ENCODE data around the gene NRAP.

DNA sequence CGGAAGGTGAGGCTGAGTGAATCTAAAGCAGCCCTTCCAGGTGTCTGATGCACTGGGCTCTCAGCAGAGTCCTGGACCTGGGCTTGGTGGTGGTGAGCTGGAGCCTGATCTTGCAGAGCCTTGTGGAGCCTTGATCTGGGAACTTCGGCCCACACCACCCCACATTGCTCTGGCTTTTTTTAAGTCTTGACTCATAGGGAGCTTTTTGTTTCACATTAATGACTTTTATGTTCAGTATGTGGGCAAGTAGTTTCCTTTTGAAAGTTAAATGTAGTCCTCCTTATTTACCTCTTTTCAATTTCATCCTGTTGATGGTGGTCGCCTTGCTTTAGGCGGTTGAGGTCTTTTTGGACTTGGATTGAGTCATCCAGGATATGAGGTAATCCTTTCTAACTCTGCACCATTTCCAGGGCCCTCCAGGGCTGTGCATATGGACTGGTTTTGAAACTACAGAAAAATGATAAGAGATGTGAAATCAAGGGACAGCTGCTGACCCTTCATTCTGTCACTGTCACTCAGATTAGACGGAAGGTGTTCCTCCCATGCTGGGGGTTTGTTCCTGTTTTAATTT, 2.9 kb upstream of the NRAP start:
- TF ChIP-seq, protein P1, sequence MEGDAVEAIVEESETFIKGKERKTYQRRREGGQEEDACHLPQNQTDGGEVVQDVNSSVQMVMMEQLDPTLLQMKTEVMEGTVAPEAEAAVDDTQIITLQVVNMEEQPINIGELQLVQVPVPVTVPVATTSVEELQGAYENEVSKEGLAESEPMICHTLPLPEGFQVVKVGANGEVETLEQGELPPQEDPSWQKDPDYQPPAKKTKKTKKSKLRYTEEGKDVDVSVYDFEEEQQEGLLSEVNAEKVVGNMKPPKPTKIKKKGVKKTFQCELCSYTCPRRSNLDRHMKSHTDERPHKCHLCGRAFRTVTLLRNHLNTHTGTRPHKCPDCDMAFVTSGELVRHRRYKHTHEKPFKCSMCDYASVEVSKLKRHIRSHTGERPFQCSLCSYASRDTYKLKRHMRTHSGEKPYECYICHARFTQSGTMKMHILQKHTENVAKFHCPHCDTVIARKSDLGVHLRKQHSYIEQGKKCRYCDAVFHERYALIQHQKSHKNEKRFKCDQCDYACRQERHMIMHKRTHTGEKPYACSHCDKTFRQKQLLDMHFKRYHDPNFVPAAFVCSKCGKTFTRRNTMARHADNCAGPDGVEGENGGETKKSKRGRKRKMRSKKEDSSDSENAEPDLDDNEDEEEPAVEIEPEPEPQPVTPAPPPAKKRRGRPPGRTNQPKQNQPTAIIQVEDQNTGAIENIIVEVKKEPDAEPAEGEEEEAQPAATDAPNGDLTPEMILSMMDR (IDR thresholded peaks at IDR 0.05; ENCODE audit: poor library complexity, severe bottlenecking), result no peak
- TF ChIP-seq EZH2 (IDR thresholded peaks at IDR 0.05; ENCODE audit: borderline replicate concordance, insufficient read depth, low read length, poor library complexity, severe bottlenecking) (no peak), RAD21 (conservative IDR thresholded peaks at IDR 0.05) (no peak)
- TF ChIP-seq, protein P2, sequence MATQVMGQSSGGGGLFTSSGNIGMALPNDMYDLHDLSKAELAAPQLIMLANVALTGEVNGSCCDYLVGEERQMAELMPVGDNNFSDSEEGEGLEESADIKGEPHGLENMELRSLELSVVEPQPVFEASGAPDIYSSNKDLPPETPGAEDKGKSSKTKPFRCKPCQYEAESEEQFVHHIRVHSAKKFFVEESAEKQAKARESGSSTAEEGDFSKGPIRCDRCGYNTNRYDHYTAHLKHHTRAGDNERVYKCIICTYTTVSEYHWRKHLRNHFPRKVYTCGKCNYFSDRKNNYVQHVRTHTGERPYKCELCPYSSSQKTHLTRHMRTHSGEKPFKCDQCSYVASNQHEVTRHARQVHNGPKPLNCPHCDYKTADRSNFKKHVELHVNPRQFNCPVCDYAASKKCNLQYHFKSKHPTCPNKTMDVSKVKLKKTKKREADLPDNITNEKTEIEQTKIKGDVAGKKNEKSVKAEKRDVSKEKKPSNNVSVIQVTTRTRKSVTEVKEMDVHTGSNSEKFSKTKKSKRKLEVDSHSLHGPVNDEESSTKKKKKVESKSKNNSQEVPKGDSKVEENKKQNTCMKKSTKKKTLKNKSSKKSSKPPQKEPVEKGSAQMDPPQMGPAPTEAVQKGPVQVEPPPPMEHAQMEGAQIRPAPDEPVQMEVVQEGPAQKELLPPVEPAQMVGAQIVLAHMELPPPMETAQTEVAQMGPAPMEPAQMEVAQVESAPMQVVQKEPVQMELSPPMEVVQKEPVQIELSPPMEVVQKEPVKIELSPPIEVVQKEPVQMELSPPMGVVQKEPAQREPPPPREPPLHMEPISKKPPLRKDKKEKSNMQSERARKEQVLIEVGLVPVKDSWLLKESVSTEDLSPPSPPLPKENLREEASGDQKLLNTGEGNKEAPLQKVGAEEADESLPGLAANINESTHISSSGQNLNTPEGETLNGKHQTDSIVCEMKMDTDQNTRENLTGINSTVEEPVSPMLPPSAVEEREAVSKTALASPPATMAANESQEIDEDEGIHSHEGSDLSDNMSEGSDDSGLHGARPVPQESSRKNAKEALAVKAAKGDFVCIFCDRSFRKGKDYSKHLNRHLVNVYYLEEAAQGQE (IDR thresholded peaks at IDR 0.05; ENCODE audit: borderline replicate concordance), result no peak

All from neural cell (in vitro differentiated cells).